Breast epithelium (tissue), 4 donors: Measurements from ENCODE around the gene CCNB2. TPM values are rescaled to one million over a fixed set of nuclear protein-coding genes. Genes with fewer than 3 reads are reported as not detected.

Experiments used
- DNase-seq, 2 donors: peaks; one replicate each; pipeline ENCODE4 v3.0.0-alpha.2; 2019; ENCODE audit warnings: low spot score in 2 of 2
- H3K27ac ChIP-seq, 2 donors: fragments of 200-600 bp; sonication (generic) in 1 of 2; one replicate each; pipeline ENCODE4 v1.5.1; 2016 to 2019; ENCODE audit warnings: mild to moderate bottlenecking in 1 of 2
- H3K27me3 ChIP-seq, 2 donors: fragments of 200-600 bp; sonication (generic) in 1 of 2; one replicate each; pipeline versions ENCODE4 v1.5.1 to v1.6.0; 2017 to 2019; ENCODE audit warnings: control low read depth in 1 of 2, mild to moderate bottlenecking in 1 of 2
- H3K36me3 ChIP-seq: fragments of 200-600 bp; one replicate; pipeline ENCODE4 v1.5.1; 2019
- H3K4me1 ChIP-seq, 2 donors: fragments of 200-600 bp; sonication (generic); one replicate each; pipeline ENCODE4 v1.5.1; 2016 to 2019; ENCODE audit warnings: control low read depth in 1 of 2
- H3K4me3 ChIP-seq, 3 donors: fragments of 200-600 bp; sonication (generic); 1 replicate in 2 of 3; 2 replicates in 1 of 3; pipeline ENCODE4 v1.5.1; 2016 to 2019; ENCODE audit warnings: mild to moderate bottlenecking in 3 of 3, moderate library complexity in 2 of 3
- H3K9me3 ChIP-seq, 2 donors: fragments of 200-600 bp; sonication (generic) in 1 of 2; one replicate each; pipeline ENCODE4 v1.5.1; 2016 to 2019; ENCODE audit warnings: control low read depth in 1 of 2
- CTCF ChIP-seq, 3 donors: fragments of 450-650 bp; IDR thresholded peaks; one replicate each; pipeline ENCODE4 v1.5.1; 2016 to 2017; ENCODE audit warnings: antibody characterized with exemption in 3 of 3, mild to moderate bottlenecking in 3 of 3, moderate library complexity in 3 of 3
- POLR2A ChIP-seq: fragments of 450-650 bp; IDR thresholded peaks from one replicate; pipeline ENCODE4 v1.6.1; 2016; ENCODE audit warnings: antibody characterized with exemption, mild to moderate bottlenecking, moderate library complexity
- POLR2AphosphoS5 ChIP-seq, 3 donors: sonication (generic); formaldehyde crosslinking; IDR thresholded peaks; one replicate each; pipeline ENCODE4 v1.6.1; 2017; ENCODE audit warnings: antibody characterized with exemption in 3 of 3
- intact Hi-C: fragments of 100-400 bp; cut with DNase I; formaldehyde crosslinking; loops from one replicate; pipeline ENCODE4 v1.15.1; 2023; ENCODE audit warnings: low total_unique reads
- total RNA-seq, 3 donors: library from RNA; depleted of rRNA; stranded (reverse); fragments of >200 nt; gene quantifications; one replicate each; pipeline ENCODE4 v1.1.0, GENCODE V29; 2016

The CCNB2 gene
- total RNA-seq, 3 donors from 2014 or later = 0.29 to 3.5 (median 0.98) TPM

GRCh38 chr15:59165726-59166125, 60.8 kb downstream of the CCNB2 start:
- TF ChIP-seq CTCF (IDR thresholded peaks at IDR 0.05) = no peak
- peak in 1 of 3 donors; percentile 58 for TF ChIP-seq POLR2AphosphoS5 (IDR thresholded peaks at IDR 0.05)
- peak in 1 of 2 donors; percentile 78 for DNase-seq
- intact Hi-C loops = no loop called here
- no peak overlapping the region for H3K4me3 ChIP-seq
- H3K4me1 ChIP-seq = peaks cover 19 to 37% of the 10 kb centered on the region in 2 donors
- no peaks in the 10 kb centered on the region for H3K36me3 ChIP-seq
- no peaks in the 10 kb centered on the region for H3K27me3 ChIP-seq
- H3K9me3 ChIP-seq = no peaks in the 10 kb centered on the region
- peak overlapping the region; percentile 94 to 98 for H3K27ac ChIP-seq

GRCh38 chr15:59166166-59166565, 61.2 kb downstream of the CCNB2 start:
- no peak for DNase-seq
- TF ChIP-seq POLR2A (no peak), CTCF (IDR thresholded peaks at IDR 0.05) (no peak)
- H3K4me1 ChIP-seq = peaks cover 19 to 41% of the 10 kb centered on the region in 2 donors
- no peaks in the 10 kb centered on the region for H3K9me3 ChIP-seq
- H3K4me3 ChIP-seq = no peak overlapping the region
- no peaks in the 10 kb centered on the region for H3K27me3 ChIP-seq
- intact Hi-C loops = no loop called here
- no peaks in the 10 kb centered on the region for H3K36me3 ChIP-seq
- H3K27ac ChIP-seq = peak overlapping the region; percentile 94 to 98

GRCh38 chr15:59166601-59167265, 61.8 kb downstream of the CCNB2 start:
- H3K36me3 ChIP-seq = no peaks in the 10 kb centered on the region
- intact Hi-C loops = no loop called here
- H3K27ac ChIP-seq = peak overlapping the region; percentile 94 to 98
- no peak for TF ChIP-seq POLR2AphosphoS5 (IDR thresholded peaks at IDR 0.05)
- no peak for TF ChIP-seq POLR2A
- TF ChIP-seq CTCF (IDR thresholded peaks at IDR 0.05) = no peak
- no peak overlapping the region for H3K4me3 ChIP-seq
- no peaks in the 10 kb centered on the region for H3K9me3 ChIP-seq
- peaks cover 22 to 44% of the 10 kb centered on the region in 2 donors for H3K4me1 ChIP-seq
- DNase-seq = no peak
- no peaks in the 10 kb centered on the region for H3K27me3 ChIP-seq

GRCh38 chr15:59168536-59168935, 63.6 kb downstream of the CCNB2 start:
- Histone ChIP-seq H3K27me3 (no peaks in the 10 kb centered on the region), H3K27ac (peak overlapping the region; percentile 98), H3K4me1 (peaks cover 22 to 44% of the 10 kb centered on the region in 2 donors), H3K4me3 (no peak overlapping the region), H3K9me3 (no peaks in the 10 kb centered on the region), H3K36me3 (no peaks in the 10 kb centered on the region)
- DNase-seq = no peak
- no peak for TF ChIP-seq POLR2AphosphoS5 (IDR thresholded peaks at IDR 0.05)
- no peak for TF ChIP-seq CTCF (IDR thresholded peaks at IDR 0.05)
- intact Hi-C loops = no loop called here

- no peak for TF ChIP-seq POLR2A
- TF ChIP-seq POLR2AphosphoS5 (IDR thresholded peaks at IDR 0.05) = peak in 1 of 3 donors; percentile 17
- no peak for TF ChIP-seq CTCF (IDR thresholded peaks at IDR 0.05)
- intact Hi-C loops = no loop called here
Measured at GRCh38 chr15:59169251-59169708, 64.3 kb downstream of the CCNB2 start.

More at GRCh38 chr15:59169251-59169708, 64.3 kb downstream of the CCNB2 start:
- Histone ChIP-seq H3K4me1 (peaks cover 22 to 44% of the 10 kb centered on the region in 2 donors), H3K9me3 (no peaks in the 10 kb centered on the region), H3K4me3 (no peak overlapping the region), H3K36me3 (no peaks in the 10 kb centered on the region), H3K27ac (peak overlapping the region; percentile 98), H3K27me3 (no peaks in the 10 kb centered on the region)
- no peak for DNase-seq
